Panc1 (cell line): ENCODE results near the gene CXXC1.

Source experiments
- CTCF ChIP-seq: fragments of 450-650 bp; IDR thresholded peaks from 2 replicates; pipeline ENCODE4 v1.5.1; 2017; ENCODE audit warnings: mild to moderate bottlenecking
- POLR2AphosphoS5 ChIP-seq: IDR thresholded peaks from 2 replicates; pipeline ENCODE4 v1.6.1; 2012; ENCODE audit warnings: mild to moderate bottlenecking, low read depth, low read length, moderate library complexity
- SIN3A ChIP-seq: IDR thresholded peaks from 2 replicates; pipeline ENCODE4 v1.6.1; 2012; ENCODE audit warnings: low read depth, mild to moderate bottlenecking, low read length, moderate library complexity, borderline replicate concordance; ENCODE audit not compliant: insufficient read depth

- TF ChIP-seq CTCF (no peak), POLR2AphosphoS5 (no peak), SIN3A (no peak)
Observed at GRCh38 chr18:50274044-50274442, 13.4 kb downstream of the CXXC1 start.
